NCI-H2196 (cell line): ENCODE measurements around the gene GNLY.
"Not testable (repeated sequence)": the region's sequence is repeated elsewhere in the genome, so short reads cannot be mapped to it uniquely, and the experiment has no call there.

Source experiments
- DNase-seq: peaks from one replicate; lab custom pipeline; 2025; ENCODE audit not compliant: unreplicated experiment; lab: John Stamatoyannopoulos, UW

The GNLY gene

GRCh38 chr2:85663594-85664565 is 30.3 kb upstream of the GNLY start:
- DNase-seq = no peak

GRCh38 chr2:85665264-85665937 is 28.8 kb upstream of the GNLY start:
- no peak for DNase-seq

- no peak for DNase-seq
Observed at GRCh38 chr2:85666016-85666415, 28.1 kb upstream of the GNLY start.

GRCh38 chr2:85666435-85667316 is 27.5 kb upstream of the GNLY start:
- no peak for DNase-seq

GRCh38 chr2:85667561-85668008 is 26.6 kb upstream of the GNLY start:
- no peak for DNase-seq

- no peak for DNase-seq
Observed at GRCh38 chr2:85668009-85668856, 25.9 kb upstream of the GNLY start, which contains the start of gene SFTPB. TSS of gene SFTPB (minus strand) at chr2:85668199. CDS start at chr2:85668183, 16 bp downstream.

- DNase-seq = no peak
Observed at GRCh38 chr2:85668857-85669142, 25.4 kb upstream of the GNLY start.

- no peak for DNase-seq
Observed at GRCh38 chr2:85669549-85669948, 24.6 kb upstream of the GNLY start.

- not testable (repeated sequence) for DNase-seq
Observed at GRCh38 chr2:85670416-85670815, 23.7 kb upstream of the GNLY start.

- DNase-seq = no peak
Observed at GRCh38 chr2:85672456-85672855, 21.7 kb upstream of the GNLY start.

- DNase-seq = no peak
Observed at GRCh38 chr2:85673716-85674375, 20.3 kb upstream of the GNLY start.

- DNase-seq = no peak
Observed at GRCh38 chr2:85674417-85674816, 19.7 kb upstream of the GNLY start.

GRCh38 chr2:85675427-85675826 is 18.7 kb upstream of the GNLY start:
- no peak for DNase-seq

GRCh38 chr2:85675866-85676548 is 18.2 kb upstream of the GNLY start:
- DNase-seq = no peak

- no peak for DNase-seq
Observed at GRCh38 chr2:85678377-85678776, 15.8 kb upstream of the GNLY start.

- DNase-seq = peak; percentile 76
Observed at GRCh38 chr2:85678794-85679672, 15.1 kb upstream of the GNLY start.

- no peak for DNase-seq
Observed at GRCh38 chr2:85680707-85681371, 13.3 kb upstream of the GNLY start.

- DNase-seq = no peak
Observed at GRCh38 chr2:85681372-85681763, 12.8 kb upstream of the GNLY start.
